Measurements from ENCODE around the gene LNPEP.

LNPEP gene

DNA sequence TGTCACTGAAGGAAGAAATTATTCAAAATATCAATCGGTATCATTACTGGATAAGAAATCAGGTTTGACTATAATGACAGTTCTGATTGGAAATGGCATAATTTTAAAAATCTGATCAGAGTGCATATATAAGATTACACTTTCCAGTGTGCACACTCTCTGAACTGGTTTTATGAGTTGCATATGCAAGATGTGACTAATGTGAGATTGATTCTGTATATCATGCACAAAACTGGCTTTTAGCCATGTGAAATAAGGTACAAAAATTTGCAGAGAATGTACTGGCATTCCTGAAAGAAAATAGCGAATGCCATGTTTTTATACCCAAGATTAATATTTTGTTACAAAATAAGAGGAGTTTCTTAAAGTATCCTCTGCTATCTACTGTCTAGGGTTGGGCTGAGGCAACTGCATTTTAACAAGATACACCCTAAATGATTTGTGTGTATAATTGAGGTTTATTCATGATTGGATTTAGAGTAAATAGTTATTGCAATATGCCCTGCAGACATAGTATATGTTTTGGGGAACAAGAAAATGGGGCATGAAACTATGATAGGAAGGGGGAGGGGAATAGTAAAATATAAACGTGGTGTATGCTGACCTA lies 70.7 kb downstream of the LNPEP start:
- no peak for DNase-seq

DNA sequence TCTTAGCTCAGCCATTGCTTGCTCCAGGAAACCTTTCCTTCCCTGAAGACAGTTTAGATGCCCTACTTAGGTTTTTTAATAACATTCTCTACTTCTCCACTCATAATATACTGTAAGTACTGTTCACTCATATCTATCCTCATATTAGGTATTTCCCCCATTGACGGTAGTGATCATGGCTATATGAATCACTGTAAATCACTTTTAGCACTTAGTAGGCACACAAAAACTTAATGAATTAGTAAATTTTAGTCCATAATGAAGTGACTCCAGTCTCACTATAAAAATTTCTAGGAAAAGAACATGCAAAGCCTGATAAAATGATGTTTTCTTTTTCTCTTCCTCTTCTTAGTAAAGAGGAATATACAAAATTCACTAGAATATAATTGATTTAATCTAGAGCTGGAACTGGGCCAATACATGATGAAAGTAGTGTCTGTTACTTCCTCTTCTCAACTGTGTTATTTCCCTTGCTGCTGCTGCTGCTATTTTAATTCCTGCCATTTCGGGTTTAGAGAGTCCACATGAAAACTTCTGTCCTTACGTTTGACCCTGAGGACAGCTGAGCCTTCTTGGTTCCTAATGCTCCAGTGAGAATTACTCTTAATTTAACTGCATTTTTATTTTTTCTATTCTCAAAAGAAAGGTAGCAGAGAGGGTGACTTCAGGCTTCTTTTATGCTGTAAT lies 73.5 kb downstream of the LNPEP start:
- no peak for DNase-seq

DNA sequence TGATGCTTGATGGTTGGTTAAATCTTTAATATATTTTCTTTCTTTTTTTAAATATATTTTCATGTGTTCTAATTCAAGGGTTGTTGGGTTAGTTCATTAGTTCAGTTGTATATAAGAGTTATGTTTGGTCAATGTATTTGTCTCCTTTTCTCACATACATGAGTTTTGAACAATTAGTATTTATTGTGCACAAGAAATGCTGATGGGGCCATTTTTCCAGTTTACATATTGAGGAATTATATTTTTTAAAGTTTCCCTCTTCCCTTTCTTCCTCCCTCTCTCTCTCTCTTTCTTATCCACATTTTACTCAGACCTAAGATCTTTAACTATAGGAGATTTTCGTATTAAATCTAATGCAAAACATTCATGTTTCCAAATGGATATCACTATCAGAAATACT lies 74.0 kb downstream of the LNPEP start:
- no peak for DNase-seq

DNA sequence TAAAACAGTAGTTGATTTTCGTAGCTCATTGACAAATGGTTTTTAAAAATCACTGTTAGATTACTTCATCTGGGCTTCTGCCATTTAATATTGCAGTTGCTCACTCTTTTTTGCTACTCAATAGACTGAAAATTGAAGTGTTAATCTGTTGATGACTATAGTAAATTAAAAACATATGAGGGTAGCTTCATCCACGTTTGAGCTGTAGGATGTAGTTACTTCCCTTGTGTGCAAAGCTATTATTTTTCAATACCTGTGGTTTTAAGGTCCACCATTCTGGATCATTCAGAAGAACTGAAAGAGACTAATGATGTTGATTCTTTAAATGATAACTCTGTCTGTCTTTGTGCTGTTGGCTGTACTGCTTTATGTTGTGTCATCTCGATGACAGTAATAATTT lies 74.7 kb downstream of the LNPEP start:
- no peak for DNase-seq

DNA sequence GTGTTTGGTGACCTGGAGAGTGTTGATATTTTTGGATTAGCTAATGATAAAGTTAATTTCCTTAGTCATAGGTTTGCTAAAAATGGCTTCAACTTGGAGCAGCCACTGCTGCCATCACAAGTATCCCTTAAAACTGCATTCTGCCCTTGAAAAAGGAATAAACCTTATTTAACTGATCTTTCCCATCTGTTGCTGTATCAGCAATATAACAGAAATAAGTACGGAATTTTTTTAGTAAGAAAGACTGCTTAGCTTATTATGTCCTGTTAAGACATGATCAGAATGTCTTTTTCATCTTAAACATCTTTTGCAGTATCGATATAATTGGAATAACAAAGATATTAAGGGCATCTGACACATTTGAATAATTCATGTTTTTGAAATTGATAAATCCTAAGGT lies 75.7 kb downstream of the LNPEP start:
- DNase-seq = no peak

DNA sequence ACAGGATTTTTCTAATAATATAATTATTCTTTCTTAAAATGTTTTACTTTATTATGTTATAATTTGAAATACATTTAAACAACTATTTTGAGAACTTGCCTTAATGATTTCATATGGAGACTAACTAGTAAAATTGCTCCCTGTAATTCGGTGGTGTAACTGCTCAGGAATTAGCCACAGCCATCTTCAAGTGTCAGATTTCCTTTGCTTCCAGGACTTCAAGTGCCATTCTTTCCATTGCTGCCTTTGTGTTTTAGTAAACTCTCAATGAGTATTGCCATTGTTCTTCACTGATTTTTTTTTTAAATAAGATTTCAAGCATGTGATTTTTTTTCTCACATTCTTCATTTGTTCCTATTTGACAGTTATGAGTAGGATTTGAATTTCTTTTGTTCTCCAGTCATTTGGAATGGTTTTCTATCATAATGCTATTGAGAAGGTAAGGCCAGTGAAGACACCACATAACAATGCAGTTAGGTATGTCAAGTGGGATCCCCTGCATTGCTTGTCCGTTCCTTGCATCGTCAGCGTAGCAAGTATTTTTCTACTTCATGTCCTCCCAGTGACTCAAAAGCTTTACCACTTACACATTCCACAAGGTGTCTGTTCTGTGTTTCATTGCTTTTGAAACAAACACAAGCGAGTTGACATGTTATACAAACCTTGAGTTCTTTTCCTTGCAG lies 83.7 kb downstream of the LNPEP start:
- no peak for DNase-seq

DNA sequence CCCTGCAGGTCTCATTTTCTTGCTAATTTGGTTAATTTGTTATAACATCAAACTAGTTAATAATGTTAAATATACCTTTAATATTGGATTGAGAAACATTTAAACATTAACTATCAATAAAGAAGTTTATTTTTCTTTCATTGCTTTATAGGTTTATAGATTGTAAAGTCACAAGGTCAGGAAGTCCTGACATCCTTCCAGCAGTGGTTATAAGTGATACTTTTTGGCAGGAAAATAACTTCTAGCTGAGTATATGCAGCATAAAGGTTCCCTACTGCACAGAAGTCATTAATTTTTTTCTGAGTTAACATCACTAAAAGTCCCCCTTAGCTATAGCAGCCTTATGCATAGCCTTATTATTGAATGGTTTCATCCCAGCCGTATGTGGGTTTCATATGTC lies 85.5 kb downstream of the LNPEP start:
- DNase-seq = no peak

DNA sequence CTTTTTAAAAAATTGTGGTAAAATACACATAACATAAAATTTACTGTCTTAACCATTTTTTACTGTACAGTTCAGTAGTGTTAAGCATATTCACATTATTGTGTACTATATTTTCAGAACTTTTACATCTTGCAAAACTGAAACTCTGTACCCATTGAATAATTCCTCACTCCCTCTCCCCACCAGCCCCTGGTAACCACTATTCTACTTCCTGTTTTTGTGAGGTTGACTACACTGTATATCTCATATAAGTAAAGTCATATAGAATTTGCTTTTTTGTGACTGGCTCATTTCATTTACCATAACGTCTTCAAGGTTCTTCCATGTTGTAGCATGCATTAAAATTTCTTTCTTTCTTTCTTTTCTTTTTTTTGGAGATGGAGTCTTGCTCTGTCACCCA lies 87.0 kb downstream of the LNPEP start:
- DNase-seq = no peak

DNA sequence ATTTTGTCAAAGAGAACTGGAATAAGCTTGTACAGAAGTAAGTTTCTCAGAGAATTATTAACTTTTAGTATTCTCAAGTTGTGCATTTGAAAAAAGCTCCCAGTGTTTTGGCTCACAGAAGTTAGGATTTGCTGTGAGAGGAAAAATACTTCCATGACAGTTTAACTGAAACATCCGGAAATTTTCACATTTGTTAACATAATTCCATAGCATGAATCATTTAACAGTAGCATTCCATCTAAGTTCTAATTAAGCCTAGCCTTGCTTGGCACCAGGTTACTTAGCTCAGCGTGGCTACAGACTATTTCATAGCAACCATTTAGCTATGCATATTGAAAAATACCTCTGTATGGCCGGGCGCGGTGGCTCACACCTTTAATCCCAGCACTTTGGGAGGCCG lies 90.8 kb downstream of the LNPEP start:
- no peak for DNase-seq

DNA sequence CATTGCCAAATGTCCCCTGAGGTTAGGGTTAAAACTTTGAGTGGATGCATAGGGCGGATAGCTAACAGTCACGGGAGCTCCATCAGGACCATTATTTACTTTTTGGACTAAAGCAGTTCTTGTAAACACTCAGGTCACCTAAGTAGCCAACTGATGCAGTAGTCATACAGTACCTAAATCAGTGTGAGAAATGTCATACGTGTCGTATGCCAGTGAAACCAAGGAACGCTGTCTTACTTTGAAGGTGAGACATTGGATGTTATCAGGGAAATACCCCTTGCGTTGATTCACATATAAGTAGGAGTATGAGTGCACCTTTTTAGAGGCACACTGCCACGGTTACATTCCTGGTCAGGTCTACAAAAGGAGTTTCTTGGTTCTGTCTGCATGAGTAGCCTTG lies 101.9 kb downstream of the LNPEP start:
- no peak for DNase-seq

DNA sequence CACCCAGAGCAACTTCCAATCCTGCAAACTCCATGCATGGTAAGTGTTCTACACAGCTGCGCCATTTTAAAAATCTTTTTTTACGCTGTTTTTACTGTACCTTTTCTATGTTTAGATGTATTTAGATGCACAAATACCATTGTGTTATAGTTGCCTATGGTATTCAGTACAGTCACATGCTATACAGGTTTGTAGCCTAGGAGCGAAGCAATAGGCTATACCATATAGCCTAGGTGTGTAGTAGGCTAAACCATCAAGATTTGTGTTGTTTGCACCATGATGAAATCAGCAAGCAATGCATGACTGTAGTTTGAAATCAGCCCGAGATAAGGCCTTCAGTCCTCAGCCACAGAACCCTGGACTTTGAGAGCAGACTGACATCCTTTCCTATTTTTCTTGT lies 105.4 kb downstream of the LNPEP start:
- DNase-seq = no peak

DNA sequence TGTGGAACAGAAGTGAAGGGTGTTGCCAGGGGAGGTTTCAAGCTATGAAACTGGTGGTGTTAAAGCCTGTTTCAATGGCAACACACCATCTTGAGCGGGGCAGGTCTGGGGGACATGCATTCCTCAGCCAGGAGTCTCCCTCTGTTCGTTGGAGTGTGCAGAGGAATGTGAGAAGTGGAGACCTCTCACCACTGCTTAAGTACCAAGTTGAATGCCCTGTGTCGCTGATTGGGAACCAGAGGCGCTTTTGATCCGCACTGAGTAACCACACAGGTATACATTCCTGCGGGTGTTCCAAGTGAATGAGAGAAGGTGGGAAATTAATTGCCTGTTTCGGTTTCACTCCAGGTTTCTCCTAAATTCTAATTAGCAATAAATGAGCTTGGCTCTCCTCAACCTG lies 107.1 kb downstream of the LNPEP start:
- no peak for DNase-seq

DNA sequence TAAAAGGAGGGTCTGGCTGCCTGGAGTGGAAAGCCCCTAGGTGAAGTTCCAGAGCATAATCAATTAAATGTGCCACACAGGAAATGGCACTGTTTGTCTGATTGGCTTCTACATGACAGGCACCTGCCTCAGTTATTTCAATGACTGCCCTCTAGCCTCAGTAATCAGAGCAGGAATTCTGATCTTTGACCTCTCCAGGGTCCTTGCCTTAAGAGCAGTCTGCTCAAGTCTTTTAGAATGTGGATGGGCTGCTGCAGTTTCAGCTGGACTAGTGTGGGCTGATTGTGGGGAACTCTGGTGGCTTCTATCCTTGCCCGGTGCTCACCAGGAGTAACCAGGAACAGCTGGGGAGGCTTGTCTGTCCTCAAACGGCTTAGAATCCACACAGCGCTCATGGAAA lies 107.6 kb downstream of the LNPEP start:
- DNase-seq = no peak

DNA sequence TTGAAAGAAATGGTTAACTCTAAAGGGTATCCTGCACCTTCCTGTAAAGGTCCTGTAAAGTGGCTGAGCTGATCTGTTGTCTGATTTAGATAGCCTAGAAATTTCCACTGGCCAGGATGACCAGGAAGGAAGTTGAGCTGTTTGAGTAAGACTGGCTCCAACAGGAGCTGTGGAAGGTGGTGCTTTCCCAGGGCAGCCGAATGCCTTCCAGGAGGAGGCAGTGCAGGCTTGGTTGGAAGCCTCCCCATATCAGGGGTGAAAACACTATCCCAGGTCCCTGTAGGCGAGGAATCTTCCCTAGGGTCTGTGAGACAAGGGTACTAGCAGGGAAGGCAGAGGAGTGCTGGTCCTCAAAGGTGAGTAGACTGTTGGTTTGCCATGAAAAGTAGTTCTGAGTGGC lies 108.2 kb downstream of the LNPEP start:
- DNase-seq = no peak

DNA sequence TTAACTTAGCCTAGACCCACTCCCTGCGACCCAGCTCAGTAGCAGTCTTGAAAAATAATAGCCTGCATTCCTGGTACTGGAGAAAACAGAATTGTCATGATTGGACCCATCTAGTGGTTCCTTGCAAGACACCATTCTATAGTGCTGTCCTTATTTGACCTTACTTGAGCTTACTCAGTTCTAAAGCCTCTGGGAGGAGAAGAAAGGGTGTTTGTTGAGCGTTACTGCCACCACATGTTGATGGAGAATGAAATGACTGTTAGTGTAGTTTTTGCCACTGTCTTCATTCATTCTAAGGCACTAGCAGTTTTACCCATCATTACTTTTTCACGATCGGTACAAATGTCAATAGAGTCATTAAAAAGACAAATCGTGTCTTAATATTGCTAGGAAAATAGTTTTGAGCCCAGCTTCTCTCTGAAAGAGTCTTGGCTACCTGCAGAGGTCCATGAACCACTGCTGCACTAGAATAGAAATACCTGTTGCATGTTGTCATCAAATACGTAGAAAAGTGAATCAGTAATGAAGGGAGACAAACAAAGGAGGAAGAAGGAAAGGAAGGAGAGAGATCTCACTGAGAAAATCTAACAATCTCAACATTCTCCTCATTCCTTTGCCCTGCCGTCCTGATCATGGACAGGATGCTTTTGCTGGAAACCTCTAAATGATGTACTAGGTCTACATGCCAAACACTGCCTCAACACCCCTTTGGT lies 110.5 kb downstream of the LNPEP start:
- no peak for DNase-seq

DNA sequence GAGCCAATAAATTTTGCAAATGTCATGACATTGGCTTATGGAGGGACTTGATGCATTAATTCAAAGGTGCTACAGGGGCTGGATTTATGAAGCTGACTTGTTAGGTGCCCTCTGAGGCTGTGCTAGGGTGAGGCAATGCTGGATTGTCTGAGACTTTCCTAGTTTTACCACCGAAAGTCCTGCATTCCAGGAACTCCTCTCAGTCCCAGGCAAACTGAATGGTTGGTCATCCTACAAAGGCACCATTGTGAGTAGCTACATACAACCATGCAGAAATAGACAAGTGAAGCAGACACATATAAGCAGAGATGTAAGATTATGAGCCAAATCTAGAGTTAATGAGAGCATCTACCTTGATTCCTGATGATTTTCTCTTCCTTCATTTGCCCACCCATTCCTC lies 111.2 kb downstream of the LNPEP start:
- no peak for DNase-seq

DNA sequence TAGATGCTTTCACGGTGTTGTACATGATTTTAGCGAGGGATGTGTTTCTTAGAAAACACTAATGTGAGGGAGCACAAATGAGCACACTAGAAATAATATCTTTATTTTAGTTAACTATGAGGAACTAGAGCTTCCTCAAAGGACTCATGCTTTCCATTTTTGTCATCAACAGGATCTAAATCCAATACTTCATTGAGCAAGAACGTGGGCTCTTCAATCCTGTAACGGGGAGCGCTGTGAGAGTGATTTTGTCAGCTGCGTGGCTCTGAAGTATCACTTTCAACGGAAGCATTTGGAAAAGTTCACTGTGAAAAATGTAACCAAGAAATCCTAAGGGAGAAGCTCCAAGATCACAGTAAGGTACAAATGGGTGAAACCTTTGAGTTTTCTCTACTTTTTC lies 113.3 kb downstream of the LNPEP start:
- no peak for DNase-seq

DNA sequence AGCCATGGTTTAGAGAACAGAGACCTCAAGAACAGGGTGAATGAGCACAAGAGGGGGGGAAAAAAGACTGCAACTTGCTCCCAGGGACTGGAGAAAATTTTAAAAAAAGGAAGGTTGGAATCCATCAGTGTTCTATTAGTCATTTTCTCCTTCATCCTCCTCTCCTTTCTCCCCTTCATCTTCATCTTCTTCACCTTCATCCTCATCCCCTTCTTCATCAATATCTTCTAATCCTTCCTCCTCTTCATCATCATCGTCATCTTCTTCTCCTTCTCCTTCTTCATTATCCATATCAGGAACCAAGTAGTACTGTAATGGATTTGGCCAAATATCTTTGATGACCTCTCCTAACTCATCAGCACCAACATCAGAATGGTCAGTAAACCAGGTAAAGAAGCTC lies 120.4 kb downstream of the LNPEP start:
- no peak for DNase-seq

DNA sequence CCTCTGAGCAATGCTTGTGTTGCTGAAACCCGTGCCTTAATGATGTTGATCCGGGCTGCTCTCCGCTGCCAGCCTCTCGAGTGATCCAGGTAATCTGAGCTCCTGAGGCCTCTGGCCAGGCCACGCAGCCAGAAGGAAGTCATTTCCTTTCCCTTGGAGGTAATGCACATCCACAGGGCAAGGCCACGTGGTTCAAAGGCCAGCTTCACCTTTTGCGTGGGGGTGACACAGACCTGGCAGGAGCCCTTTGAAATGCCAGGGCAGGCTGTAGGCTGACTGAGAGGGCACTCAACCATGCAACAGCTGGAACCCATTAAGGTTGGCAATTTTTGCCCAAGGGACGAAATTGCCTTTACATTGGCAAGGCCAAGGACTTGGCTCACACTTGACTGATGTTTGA lies 126.2 kb downstream of the LNPEP start:
- no peak for DNase-seq

DNA sequence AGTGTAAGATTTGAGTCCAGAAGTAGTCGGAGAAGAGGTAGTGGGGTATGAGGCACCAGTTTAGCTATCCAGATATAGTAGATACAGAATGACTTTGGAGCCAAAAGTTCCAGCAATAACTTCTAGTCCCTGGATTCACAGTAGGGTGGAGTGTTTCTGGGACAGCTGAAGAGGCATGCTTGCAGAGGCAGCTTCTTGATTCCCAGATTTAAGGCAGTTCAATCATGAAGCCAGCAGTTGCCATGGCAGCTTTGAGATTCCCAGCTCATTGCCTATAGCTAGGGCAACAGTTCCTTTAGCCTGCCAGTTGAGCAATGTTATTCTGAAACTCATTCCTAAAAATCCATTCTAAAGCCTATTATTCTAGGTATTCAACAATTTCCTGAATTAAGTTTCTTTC lies 127.4 kb downstream of the LNPEP start:
- DNase-seq = no peak

DNA sequence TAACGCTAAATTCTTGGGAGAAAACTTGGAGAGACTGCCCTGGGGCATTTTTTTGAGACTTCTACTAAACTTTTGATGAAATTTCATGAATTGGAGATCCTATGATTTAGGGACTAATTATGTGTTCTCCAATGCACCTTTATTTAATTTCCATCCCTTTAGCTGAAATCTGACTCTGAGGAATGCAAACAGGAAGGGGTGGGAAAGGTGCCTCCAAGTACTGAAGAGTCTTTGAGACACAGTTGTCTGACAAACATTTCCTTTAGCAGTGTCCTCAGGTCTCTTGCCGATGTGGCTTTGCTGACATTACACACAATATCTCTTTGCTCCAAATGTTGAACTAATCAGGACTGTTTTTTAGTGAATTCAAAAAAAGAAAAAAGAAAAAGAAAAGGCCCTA lies 129.6 kb downstream of the LNPEP start:
- DNase-seq = no peak

DNA sequence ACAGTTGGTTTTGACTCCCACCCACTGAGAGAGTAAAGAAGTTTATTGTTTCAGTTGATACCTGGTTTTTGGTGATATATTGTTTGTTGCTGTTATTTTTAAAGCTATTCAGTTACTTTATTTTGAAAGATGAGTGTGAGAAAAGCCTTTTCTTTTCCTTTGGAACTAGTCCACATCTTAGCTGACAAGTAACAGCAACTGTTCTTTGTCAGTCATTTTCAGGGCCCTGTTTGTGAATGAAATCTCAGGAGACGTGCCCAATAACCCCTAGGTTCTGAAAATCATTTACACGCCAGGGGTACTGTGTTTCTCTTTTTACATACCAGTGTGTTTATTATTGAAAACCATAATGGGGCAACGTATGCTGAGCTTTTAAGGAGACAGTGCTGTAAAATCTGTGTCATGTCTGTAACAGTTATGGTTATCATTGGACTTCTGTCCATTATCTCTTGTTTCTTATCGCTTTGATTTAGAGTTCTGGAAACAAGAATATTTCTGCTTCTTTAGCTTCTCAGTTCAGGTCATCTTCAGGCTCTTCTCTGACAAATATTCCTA lies 131.5 kb downstream of the LNPEP start:
- DNase-seq = no peak

DNA sequence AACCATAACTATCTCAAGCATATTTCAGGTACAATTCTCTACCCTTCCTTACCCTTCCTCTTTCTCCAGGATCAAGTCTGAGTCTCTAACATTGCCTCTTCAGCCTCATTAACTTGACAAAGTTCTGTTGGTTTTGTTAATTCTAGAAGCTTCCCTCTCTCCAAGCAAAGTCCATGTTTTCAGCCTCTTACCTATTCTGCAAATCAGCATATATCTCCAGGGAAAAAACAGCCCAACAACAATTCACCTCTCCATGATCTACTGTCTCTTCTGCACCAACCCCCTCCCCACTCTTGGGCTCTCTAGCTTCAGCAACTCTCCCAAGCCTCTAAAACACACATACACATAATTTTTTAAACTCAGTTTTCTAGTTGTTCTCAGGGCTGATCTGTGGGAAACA lies 134.4 kb downstream of the LNPEP start:
- no peak for DNase-seq

DNA sequence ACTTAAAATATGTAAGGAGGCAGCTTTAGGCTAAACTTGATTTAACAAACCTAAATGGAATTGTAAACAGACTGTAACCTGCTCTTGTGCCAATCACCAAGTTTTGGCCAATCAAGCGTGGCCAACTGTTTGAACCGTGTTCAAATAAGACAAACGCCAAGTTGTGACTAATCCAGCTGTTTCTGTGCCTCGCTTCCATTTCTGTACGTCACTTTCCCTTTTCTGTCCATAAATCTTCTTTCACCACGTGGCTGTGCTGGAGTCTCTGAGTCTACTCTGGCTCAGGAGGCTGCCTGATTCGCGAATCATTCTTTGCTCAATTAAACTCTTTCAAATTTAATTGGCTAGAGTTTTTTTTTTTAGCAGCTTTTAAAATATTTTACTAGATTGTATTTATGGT lies 135.2 kb downstream of the LNPEP start:
- no peak for DNase-seq

All from stimulated activated CD4-positive, alpha-beta T cell treated with anti-CD3 and anti-CD28 coated beads, Interleukin-2, amount 100 ng/mL, for 24 hours (primary cell).